Measurements from ENCODE around the gene LATS1.
A peak's percentile ranks its signal among the peaks of the same experiment; 100 is the strongest.

LATS1 gene

GRCh38 chr6:149727793-149728498, 10.0 kb upstream of the LATS1 start:
- no peak overlapping the region for H3K9ac ChIP-seq (ENCODE audit: low read length)
- H3K4me2 ChIP-seq (ENCODE audit: low read length) = no peak overlapping the region
- no peaks in the 10 kb centered on the region for H3K27me3 ChIP-seq (ENCODE audit: insufficient read depth, low read length)
- H4K20me1 ChIP-seq (ENCODE audit: insufficient read depth, low read length) = no peaks in the 10 kb centered on the region
- no peaks in the 10 kb centered on the region for H3K9me3 ChIP-seq (ENCODE audit: low read length)
- H3K36me3 ChIP-seq (ENCODE audit: insufficient read depth, low read length) = peaks cover 80% of the 10 kb centered on the region
- H3K4me1 ChIP-seq (ENCODE audit: insufficient read depth, low read length, severe bottlenecking) = no peaks in the 10 kb centered on the region
- no peak overlapping the region for H3K4me3 ChIP-seq (ENCODE audit: low read depth, low read length, poor library complexity, severe bottlenecking)
- H3K27ac ChIP-seq (ENCODE audit: low read depth, low read length, poor library complexity, severe bottlenecking) = no peak overlapping the region
- H2AFZ ChIP-seq (ENCODE audit: low read length) = no peak overlapping the region
- 0 out of 2 replicates have a peak, but pooled peaks cover 3% of the 10 kb centered on the region for H3F3A ChIP-seq (ENCODE audit: insufficient read depth, low read length)
- TF ChIP-seq CTCF (IDR thresholded peaks at IDR 0.05; ENCODE audit: low read length) (no peak), EZH2 (IDR thresholded peaks at IDR 0.05; ENCODE audit: borderline replicate concordance, low read length) (no peak)
- H3K9me2 ChIP-seq (ENCODE audit: low read depth, low read length) = no peaks in the 10 kb centered on the region
- no peaks in the 10 kb centered on the region for H3K79me2 ChIP-seq (ENCODE audit: insufficient read depth, low read length)

GRCh38 chr6:149725785-149726184, 7.9 kb upstream of the LATS1 start:
- no peaks in the 10 kb centered on the region for H3K9me2 ChIP-seq (ENCODE audit: low read depth, low read length)
- H2AFZ ChIP-seq (ENCODE audit: low read length) = no peak overlapping the region
- no peaks in the 10 kb centered on the region for H3K27me3 ChIP-seq (ENCODE audit: insufficient read depth, low read length)
- H3K36me3 ChIP-seq (ENCODE audit: insufficient read depth, low read length) = peaks cover 62% of the 10 kb centered on the region
- H3K27ac ChIP-seq (ENCODE audit: low read depth, low read length, poor library complexity, severe bottlenecking) = no peak overlapping the region
- no peak for TF ChIP-seq CTCF (IDR thresholded peaks at IDR 0.05; ENCODE audit: low read length)
- H3K9me3 ChIP-seq (ENCODE audit: low read length) = no peaks in the 10 kb centered on the region
- H4K20me1 ChIP-seq (ENCODE audit: insufficient read depth, low read length) = no peaks in the 10 kb centered on the region
- H3K4me2 ChIP-seq (ENCODE audit: low read length) = no peak overlapping the region
- H3K79me2 ChIP-seq (ENCODE audit: insufficient read depth, low read length) = no peaks in the 10 kb centered on the region
- H3K4me1 ChIP-seq (ENCODE audit: insufficient read depth, low read length, severe bottlenecking) = no peaks in the 10 kb centered on the region
- 0 out of 2 replicates have a peak, but pooled peaks cover 3% of the 10 kb centered on the region for H3F3A ChIP-seq (ENCODE audit: insufficient read depth, low read length)
- H3K4me3 ChIP-seq (ENCODE audit: low read depth, low read length, poor library complexity, severe bottlenecking) = no peak overlapping the region
- no peak overlapping the region for H3K9ac ChIP-seq (ENCODE audit: low read length)

GRCh38 chr6:149723771-149724417, 6.0 kb upstream of the LATS1 start:
- Histone ChIP-seq H3K9ac (ENCODE audit: low read length) (no peak overlapping the region), H3K36me3 (ENCODE audit: insufficient read depth, low read length) (peaks cover 43% of the 10 kb centered on the region), H3K27ac (ENCODE audit: low read depth, low read length, poor library complexity, severe bottlenecking) (no peak overlapping the region), H3K79me2 (ENCODE audit: insufficient read depth, low read length) (no peaks in the 10 kb centered on the region), H3K4me1 (ENCODE audit: insufficient read depth, low read length, severe bottlenecking) (peaks cover under 1% of the 10 kb centered on the region), H3F3A (ENCODE audit: insufficient read depth, low read length) (peaks cover 3% of the 10 kb centered on the region; the same call in 1 of the 2 replicates), H3K9me3 (ENCODE audit: low read length) (no peaks in the 10 kb centered on the region), H3K27me3 (ENCODE audit: insufficient read depth, low read length) (no peaks in the 10 kb centered on the region), H3K9me2 (ENCODE audit: low read depth, low read length) (no peaks in the 10 kb centered on the region), H4K20me1 (ENCODE audit: insufficient read depth, low read length) (no peaks in the 10 kb centered on the region), H2AFZ (ENCODE audit: low read length) (no peak overlapping the region), H3K4me2 (ENCODE audit: low read length) (no peak overlapping the region), H3K4me3 (ENCODE audit: low read depth, low read length, poor library complexity, severe bottlenecking) (no peak overlapping the region)
- peak; percentile 90 for TF ChIP-seq CTCF (IDR thresholded peaks at IDR 0.05; ENCODE audit: low read length)
- no peak for TF ChIP-seq EZH2 (IDR thresholded peaks at IDR 0.05; ENCODE audit: borderline replicate concordance, low read length)
